ENCODE measurements around the gene EIF4G2.
"Not testable (repeated sequence)": the region's sequence is repeated elsewhere in the genome, so short reads cannot be mapped to it uniquely, and the experiment has no call there.

Gene EIF4G2

DNA sequence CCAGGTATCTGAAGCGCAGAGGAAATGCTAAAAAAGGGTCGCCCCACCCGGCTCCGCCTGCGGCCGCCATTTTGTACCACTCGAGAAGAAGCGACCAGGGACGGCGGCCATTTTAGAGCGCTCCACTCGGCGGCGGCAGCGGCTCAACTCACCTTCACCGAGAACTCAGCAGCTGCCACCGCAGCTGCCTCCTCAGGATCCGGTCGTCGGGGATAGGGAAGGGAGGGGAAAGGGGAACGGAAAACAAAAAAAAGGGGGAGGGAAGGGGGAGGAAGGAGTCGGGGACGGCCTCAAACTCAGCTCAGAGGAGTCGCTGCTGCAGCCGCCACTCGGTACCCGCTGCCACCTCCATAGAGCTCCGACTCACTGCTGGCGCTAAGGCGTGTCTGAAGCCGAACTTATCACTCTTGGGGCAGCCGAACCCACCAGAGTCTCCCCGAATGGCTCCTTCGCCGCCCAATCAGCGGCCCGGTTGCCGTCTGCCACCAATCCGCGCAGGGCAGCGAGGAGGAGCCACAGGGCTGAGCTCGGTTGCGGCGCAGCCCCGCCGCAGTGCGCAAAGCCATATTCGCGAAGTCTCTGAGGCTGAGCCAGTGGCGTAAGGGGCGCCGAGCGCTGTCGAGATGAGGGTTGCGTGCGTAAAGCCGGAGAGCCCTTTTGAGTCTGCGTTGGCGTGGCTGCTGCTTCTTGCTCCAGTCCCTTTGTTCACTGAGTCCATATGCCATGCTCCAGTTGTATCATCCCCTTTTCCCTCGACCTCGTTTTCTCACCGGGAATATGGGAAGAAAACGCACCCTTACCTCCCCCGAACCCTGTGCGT is at the start of gene EIF4G2:
Gene EIF4G2 (minus strand): TSS at position 374 of the 820 bp plus-strand sequence.
- peak; percentile 95 to 97 for DNase-seq

DNA sequence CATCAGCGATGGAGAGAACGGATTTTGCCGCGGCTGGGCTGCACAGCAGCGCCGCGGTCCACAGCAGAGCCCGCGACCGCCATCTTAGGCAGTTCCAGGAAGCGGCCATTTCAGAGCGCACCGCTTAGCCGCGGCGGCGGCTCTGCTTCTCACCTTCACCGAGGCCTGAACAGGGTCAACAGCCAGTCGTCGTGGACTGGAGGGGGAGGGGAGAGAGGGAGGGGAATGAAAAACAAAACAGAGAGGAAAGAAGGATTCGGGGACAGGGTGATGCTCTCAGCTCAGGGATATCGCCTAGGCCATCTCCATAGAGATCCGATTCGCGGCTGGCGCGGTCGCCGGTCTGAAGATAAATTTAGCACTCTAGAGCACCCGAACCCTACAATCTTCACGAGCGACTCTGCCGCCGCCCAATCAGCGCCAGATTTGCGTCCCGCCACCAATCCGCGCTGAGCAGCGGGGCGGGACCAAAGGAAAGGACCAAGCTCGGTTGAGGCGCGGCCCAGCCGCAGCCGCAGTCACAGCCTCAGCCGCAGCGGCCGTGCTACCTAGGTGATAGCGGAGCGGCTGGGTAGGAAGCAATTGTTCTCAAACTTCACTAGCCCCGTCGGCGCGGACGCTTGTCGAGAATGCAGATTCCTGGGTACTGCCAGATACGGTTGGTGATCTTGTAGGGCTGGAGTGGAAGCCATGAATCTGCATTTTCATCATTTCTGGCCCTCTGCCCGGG is 49.1 kb upstream of the EIF4G2 start, which contains the start of gene ZBED5:
Gene ZBED5 (minus strand): TSS at position 345 of the 730 bp plus-strand sequence. CDS start 3,108 bp downstream, outside the sequence.
- peak; percentile 88 to 96 for DNase-seq

GRCh38 chr11:10857459-10857708 is 48.7 kb upstream of the EIF4G2 start:
- no peak for DNase-seq

DNA sequence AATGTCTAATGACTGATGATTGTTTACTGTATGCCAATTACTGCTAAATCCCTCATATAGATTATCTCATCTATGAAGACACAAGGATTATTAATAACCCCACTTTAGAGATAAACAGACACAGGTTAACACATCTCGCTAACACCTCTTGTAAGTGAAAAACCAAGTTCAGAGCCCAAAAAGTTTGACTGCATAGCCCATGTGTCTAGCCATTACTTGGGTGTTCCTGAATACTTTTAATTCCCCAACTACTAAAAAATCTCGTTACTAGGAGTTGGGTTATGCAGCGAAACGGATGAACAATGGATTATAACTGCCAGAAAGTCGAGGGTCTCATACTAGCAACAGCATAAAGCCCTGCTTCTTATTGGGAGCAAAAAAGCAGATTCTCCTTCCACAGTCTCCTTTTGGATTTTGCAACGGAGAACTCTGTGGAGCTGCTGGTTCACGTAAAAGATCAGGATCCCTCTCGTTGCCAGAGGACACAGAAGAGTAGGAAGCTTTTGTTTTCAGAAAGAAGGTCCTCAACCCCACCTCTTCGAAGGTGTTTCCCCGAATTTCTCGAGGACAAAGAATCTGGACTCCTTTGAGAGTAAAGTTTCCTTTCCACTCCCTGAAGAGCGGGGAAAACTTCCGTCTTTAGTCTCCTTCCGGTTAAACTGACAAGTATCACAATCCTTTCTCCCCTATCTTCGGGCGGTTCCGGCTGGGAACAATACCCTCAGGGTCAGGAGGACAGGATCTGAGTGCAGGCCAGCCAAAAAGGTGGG is 48.1 kb upstream of the EIF4G2 start:
- DNase-seq, result peak in 1 of 2 experiments; percentile 35

- DNase-seq, result no peak
Observed at GRCh38 chr11:10855295-10855694, 46.6 kb upstream of the EIF4G2 start.

- no peak for DNase-seq
Observed at GRCh38 chr11:10847960-10848860, 39.5 kb upstream of the EIF4G2 start.

DNA sequence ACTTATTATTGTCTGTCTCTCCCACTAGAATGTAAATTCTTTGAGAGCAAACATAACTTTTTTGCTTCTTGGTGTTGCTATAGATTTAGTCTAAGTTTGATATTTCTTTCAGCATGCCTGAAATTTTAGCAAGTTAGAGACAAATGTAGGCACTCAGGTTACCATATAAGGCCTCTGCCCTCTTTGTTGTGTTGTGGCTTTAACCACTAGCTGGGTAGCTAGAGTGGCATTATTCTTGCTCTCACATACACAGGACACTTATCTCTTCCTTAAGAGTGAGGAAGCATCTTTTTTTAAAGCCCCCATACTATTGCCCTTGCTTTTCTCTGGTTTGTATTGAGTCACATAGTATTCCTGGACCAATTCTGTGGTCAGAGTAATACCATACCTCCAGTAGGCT is 37.9 kb upstream of the EIF4G2 start:
- no peak for DNase-seq

DNA sequence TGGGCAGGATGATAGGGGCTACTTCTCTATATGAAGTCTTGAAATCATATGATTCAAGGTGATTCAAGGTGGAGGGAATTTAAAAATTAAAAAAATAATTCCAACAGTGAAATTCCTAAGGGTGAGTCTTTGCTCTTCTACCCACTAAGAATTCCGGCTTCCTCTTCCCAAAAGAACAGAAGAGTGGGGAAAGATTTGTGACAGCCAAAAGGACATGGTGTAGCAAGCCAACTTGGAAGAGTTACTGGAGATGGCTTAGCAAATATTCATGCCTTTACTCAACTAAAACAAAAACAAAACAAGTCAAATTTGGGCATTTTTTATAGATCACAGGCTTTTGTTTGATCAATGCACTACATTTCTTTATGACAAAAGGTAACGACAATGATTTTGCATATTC is 36.9 kb upstream of the EIF4G2 start:
- no peak for DNase-seq

DNA sequence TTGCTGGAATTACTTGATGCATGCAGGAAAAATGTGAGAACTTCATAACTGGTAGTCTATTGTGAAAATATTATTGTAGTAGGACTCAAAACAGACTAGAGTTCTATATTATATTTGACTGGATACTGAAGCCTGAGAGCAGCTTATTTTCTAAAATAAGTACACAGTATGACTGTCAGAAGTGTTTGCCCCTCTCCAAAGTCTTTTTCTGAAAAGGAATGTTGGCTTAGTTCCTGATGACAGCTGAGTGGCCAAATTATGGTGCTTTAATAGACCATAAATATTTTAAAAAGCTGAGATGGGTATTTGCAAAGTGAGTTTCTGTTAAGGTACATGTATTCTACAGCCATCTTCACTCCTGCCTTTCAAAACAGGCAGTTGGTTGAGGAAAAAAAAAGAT is 36.1 kb upstream of the EIF4G2 start:
- no peak for DNase-seq

- DNase-seq, result no peak
Observed at GRCh38 chr11:10844356-10844755, 35.6 kb upstream of the EIF4G2 start.

GRCh38 chr11:10838881-10839280 is 30.2 kb upstream of the EIF4G2 start:
- no peak for DNase-seq

DNA sequence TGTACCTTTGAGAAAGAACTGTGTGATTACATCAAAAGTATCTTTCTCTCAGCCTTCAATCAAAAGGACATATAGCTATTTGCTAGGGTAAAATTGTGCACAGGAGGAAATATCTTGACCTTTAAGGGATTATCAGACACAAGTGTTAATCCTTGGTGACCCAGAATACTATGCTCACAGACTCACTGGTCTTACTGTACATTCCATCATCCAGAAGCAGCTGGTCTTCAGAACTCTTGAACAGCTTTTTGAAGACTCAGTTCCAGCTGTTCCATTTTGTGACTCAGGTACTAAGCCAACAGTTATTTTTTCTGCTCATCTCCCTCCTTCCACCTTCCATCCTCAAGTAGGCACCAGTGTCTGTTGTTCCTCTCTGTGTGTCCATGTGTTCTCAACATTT is 29.4 kb upstream of the EIF4G2 start:
- no peak for DNase-seq

- DNase-seq, result not testable (repeated sequence)
Observed at GRCh38 chr11:10836884-10837283, 28.2 kb upstream of the EIF4G2 start.

DNA sequence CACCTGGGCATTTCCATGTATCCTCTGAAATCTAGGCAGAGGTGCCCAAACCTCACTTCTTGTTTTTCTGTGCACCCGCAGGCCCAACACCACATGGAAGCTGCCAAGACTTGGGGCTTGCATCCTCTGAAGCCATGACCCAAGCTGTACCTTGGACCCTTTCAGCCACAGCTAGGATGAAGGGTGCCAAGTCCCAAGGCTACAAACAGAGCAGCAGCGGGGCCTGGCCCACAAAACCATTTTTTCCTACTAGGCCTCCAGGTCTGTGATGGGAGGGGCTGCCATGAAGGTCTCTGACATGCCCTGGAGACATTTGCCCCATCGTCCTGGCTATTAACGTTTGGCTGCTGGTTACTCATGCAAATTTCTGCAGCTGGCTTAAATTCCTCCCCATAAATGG is 20.4 kb upstream of the EIF4G2 start:
- no peak for DNase-seq

- DNase-seq, result no peak
Observed at GRCh38 chr11:10828402-10828801, 19.7 kb upstream of the EIF4G2 start.

GRCh38 chr11:10824888-10825287 is 16.2 kb upstream of the EIF4G2 start:
- no peak for DNase-seq

DNA sequence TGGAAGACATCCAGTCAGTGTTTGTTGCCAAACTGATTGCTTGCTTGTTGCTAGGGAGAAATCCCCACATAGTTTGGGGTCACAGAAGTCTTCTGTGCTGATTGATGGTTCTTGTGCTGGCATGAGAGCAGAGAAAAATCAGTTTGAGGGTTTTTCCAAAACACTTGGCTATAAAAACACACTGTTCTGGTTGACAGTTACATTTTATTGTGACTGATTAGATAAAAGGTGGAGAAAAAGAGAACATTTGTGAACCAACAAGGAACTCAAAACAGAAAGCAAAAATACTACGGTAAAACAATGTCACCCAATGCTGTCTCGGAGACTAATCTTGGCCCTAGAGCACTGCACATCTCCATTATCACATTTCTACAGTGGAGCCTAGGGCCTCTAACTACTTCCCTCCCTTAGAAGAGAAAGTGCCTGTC is 14.4 kb upstream of the EIF4G2 start:
- no peak for DNase-seq

DNA sequence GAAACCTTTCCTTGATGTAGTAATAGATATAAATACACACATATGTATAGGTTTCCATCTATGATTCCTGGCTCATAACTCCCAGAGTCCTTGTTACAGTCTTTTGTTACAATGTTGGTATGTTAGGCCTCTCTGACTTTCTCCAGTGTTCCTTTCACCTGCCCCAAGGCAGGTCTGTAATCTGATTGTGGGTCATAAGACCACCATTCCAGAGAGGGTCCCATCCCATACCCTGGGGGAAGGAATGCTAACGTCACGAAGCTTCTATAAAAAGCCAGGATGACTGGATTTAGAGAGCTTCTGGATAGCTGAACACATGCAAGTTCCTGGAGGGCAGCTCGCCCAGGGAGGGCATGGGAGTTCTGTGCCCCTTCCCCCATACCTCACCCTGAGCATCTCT is 13.8 kb upstream of the EIF4G2 start:
- not testable (repeated sequence) for DNase-seq

- DNase-seq, result peak; percentile 69 to 91
Observed at GRCh38 chr11:10818594-10818993, 9.9 kb upstream of the EIF4G2 start.

- DNase-seq, result no peak
Observed at GRCh38 chr11:10813945-10814344, 5.2 kb upstream of the EIF4G2 start.

GRCh38 chr11:10809373-10810160 is 841 bp upstream of the EIF4G2 start:
- peak; percentile 41 to 64 for DNase-seq

DNA sequence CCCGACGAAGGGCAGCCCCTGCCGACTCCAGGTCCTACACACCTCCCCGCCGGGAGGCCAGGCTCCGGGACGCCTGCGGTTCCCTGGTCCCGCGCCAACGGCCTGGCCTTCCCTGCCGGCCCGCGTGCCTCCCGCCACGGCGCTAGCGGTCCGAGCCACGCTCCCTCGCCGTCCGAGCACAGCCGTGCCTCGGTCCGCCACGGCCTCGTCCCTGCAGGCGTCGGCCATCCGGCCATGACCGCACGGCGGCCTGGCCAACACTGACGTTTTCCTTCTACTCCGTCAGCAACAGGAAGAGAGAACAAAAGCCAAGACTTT is 532 bp downstream of the EIF4G2 start:
- no peak for DNase-seq
